RWPE2 (cell line): ENCODE results near the gene USP16.

Experiments used
- ATAC-seq: fragments of 200-7000 bp; cut with Tn5 transposase; 3 replicates; pipeline ENCODE4 v1.9.1; 2021; ENCODE audit warnings: low read depth
- DNase-seq: peaks from one replicate; pipeline ENCODE4 v3.0.0-alpha.2; 2020; ENCODE audit warnings: low spot score
- H3K27ac ChIP-seq: fragments of 450-650 bp; 2 replicates; pipeline ENCODE4 v1.5.1; 2017; ENCODE audit warnings: mild to moderate bottlenecking; ENCODE audit not compliant: poor library complexity, severe bottlenecking
- H3K27me3 ChIP-seq: fragments of 250-450 bp; sonication (Bioruptor Pico); 2 replicates; pipeline ENCODE4 v1.5.1; 2021; ENCODE audit warnings: mild to moderate bottlenecking, moderate library complexity; ENCODE audit not compliant: insufficient read depth, poor library complexity, severe bottlenecking
- H3K36me3 ChIP-seq: fragments of 250-450 bp; sonication (Bioruptor Pico); 2 replicates; pipeline ENCODE4 v1.5.1; 2020; ENCODE audit warnings: low read depth, mild to moderate bottlenecking, moderate library complexity
- H3K4me1 ChIP-seq: fragments of 250-450 bp; sonication (Bioruptor Pico); 2 replicates; pipeline ENCODE4 v1.5.1; 2021; ENCODE audit warnings: mild to moderate bottlenecking, moderate library complexity; ENCODE audit not compliant: insufficient read depth, poor library complexity, severe bottlenecking
- H3K4me3 ChIP-seq: fragments of 250-450 bp; sonication (Bioruptor Pico); 2 replicates; pipeline ENCODE4 v1.5.1; 2021; ENCODE audit warnings: mild to moderate bottlenecking, moderate library complexity; ENCODE audit not compliant: severe bottlenecking
- H3K9me3 ChIP-seq: fragments of 250-450 bp; sonication (Bioruptor Pico); 2 replicates; pipeline ENCODE4 v1.5.1; 2021; ENCODE audit warnings: mild to moderate bottlenecking, moderate library complexity; ENCODE audit not compliant: severe bottlenecking
- TF ChIP-seq, protein P1 (sequence below): fragments of 450-650 bp; IDR thresholded peaks from one replicate; pipeline ENCODE4 v1.5.1; 2017; ENCODE audit warnings: mild to moderate bottlenecking, moderate library complexity; ENCODE audit not compliant: poor library complexity, severe bottlenecking

Gene USP16

DNA sequence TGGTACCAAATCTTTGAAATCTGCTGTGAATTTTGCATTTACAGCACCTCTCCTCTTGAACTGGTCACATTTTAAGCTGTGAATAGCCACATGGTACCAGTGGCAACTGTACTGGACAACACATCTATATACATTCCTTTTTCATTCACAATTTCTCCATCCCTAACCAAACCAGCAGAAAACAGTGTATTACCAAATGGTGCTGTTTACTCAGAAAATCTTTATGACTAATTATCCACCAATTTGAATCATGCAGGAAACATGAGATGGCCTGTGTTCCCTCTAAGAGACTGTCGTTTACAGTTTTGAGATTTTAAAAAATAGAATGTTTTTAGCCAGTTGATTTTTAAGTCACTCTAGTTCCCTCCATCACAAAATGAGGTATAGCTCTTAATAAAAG lies 66.6 kb downstream of the USP16 start:
- Histone ChIP-seq H3K36me3 (no peaks in the 10 kb centered on the region), H3K27me3 (no peaks in the 10 kb centered on the region), H3K4me1 (peaks cover 20% of the 10 kb centered on the region), H3K9me3 (no peaks in the 10 kb centered on the region), H3K27ac (peak overlapping the region; percentile 52), H3K4me3 (no peak overlapping the region)
- TF ChIP-seq, protein P1, sequence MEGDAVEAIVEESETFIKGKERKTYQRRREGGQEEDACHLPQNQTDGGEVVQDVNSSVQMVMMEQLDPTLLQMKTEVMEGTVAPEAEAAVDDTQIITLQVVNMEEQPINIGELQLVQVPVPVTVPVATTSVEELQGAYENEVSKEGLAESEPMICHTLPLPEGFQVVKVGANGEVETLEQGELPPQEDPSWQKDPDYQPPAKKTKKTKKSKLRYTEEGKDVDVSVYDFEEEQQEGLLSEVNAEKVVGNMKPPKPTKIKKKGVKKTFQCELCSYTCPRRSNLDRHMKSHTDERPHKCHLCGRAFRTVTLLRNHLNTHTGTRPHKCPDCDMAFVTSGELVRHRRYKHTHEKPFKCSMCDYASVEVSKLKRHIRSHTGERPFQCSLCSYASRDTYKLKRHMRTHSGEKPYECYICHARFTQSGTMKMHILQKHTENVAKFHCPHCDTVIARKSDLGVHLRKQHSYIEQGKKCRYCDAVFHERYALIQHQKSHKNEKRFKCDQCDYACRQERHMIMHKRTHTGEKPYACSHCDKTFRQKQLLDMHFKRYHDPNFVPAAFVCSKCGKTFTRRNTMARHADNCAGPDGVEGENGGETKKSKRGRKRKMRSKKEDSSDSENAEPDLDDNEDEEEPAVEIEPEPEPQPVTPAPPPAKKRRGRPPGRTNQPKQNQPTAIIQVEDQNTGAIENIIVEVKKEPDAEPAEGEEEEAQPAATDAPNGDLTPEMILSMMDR, result no peak
- DNase-seq (no peak), ATAC-seq (peak; percentile 93)

GRCh38 chr21:29092102-29092959 lies 67.9 kb downstream of the USP16 start:
- ATAC-seq (0 out of 3 replicates have a peak, but pooled peaks have one; percentile 24), DNase-seq (no peak)
- no peaks in the 10 kb centered on the region for H3K9me3 ChIP-seq
- H3K27ac ChIP-seq, result peak overlapping the region; percentile 52
- TF ChIP-seq, protein P1, result peak; percentile 26
- H3K27me3 ChIP-seq, result no peaks in the 10 kb centered on the region
- H3K4me3 ChIP-seq, result no peak overlapping the region
- H3K4me1 ChIP-seq, result peaks cover 20% of the 10 kb centered on the region
- H3K36me3 ChIP-seq, result no peaks in the 10 kb centered on the region

GRCh38 chr21:29096218-29097015 lies 71.9 kb downstream of the USP16 start:
- peaks cover 5% of the 10 kb centered on the region for H3K4me1 ChIP-seq
- no peak overlapping the region for H3K4me3 ChIP-seq
- H3K27me3 ChIP-seq, result no peaks in the 10 kb centered on the region
- no peak for DNase-seq
- TF ChIP-seq, protein P1, result no peak
- H3K36me3 ChIP-seq, result no peaks in the 10 kb centered on the region
- H3K9me3 ChIP-seq, result no peaks in the 10 kb centered on the region
- no peak overlapping the region for H3K27ac ChIP-seq
- no peak for ATAC-seq

GRCh38 chr21:29098156-29098555 lies 73.7 kb downstream of the USP16 start:
- TF ChIP-seq, protein P1, result no peak
- no peak for ATAC-seq

More at GRCh38 chr21:29098156-29098555, 73.7 kb downstream of the USP16 start:
- Histone ChIP-seq H3K36me3 (no peaks in the 10 kb centered on the region), H3K4me1 (no peaks in the 10 kb centered on the region), H3K4me3 (no peak overlapping the region), H3K27me3 (no peaks in the 10 kb centered on the region), H3K27ac (no peak overlapping the region), H3K9me3 (no peaks in the 10 kb centered on the region)
- DNase-seq, result no peak
